ENCODE measurements around the gene ARAP1. TPM values are rescaled to one million over a fixed set of nuclear protein-coding genes. Genes with fewer than 3 reads are reported as not detected.

ARAP1 gene
- total RNA-seq, 3 donors from 2014 or later: 85.9 to 109 (median 97.0) TPM

- DNase-seq (ENCODE audit: low spot score in 2 of 2): no peak
- Histone ChIP-seq H3K4me1 (no peaks in the 10 kb centered on the region), H3K27ac (peak overlapping the region; percentile 40 to 60), H3K4me3 (no peak overlapping the region), H3K27me3 (no peaks in the 10 kb centered on the region), H3K36me3 (no peaks in the 10 kb centered on the region), H3K9me3 (no peaks in the 10 kb centered on the region)
- intact Hi-C loops (cut with DNase I; ENCODE audit: low total_unique reads): loop anchor here (10.0 kb wide), 1 partner anchor 63 kb away; no protein-coding TSS in a partner anchor
- TF ChIP-seq CTCF (IDR thresholded peaks at IDR 0.05) (no peak), POLR2A (IDR thresholded peaks at IDR 0.05) (no peak), POLR2AphosphoS5 (IDR thresholded peaks at IDR 0.05) (no peak)
These were observed 35.3 kb upstream of the ARAP1 start for GRCh38 chr11:72787216-72788104.

- Histone ChIP-seq H3K9me3 (no peaks in the 10 kb centered on the region), H3K4me1 (no peaks in the 10 kb centered on the region), H3K27me3 (no peaks in the 10 kb centered on the region), H3K27ac (peak overlapping the region; percentile 40 to 75), H3K36me3 (no peaks in the 10 kb centered on the region), H3K4me3 (no peak overlapping the region)
- no peak for TF ChIP-seq CTCF (IDR thresholded peaks at IDR 0.05)
- no peak for TF ChIP-seq POLR2AphosphoS5 (IDR thresholded peaks at IDR 0.05)
- TF ChIP-seq POLR2A (IDR thresholded peaks at IDR 0.05): no peak
- peak; percentile 40 to 76 for DNase-seq (ENCODE audit: low spot score in 2 of 2)
- intact Hi-C loops (cut with DNase I; ENCODE audit: low total_unique reads): loop anchor here (10.0 kb wide), 1 partner anchor 62 kb away; no protein-coding TSS in a partner anchor
These were observed 34.4 kb upstream of the ARAP1 start for GRCh38 chr11:72786305-72787215.

- H3K36me3 ChIP-seq: no peaks in the 10 kb centered on the region
- no peak for DNase-seq (ENCODE audit: low spot score in 2 of 2)
- TF ChIP-seq POLR2AphosphoS5 (IDR thresholded peaks at IDR 0.05) (no peak), CTCF (IDR thresholded peaks at IDR 0.05) (no peak), POLR2A (IDR thresholded peaks at IDR 0.05) (no peak)
- no peaks in the 10 kb centered on the region for H3K27me3 ChIP-seq
- peak overlapping the region; percentile 28 to 42 for H3K27ac ChIP-seq
- no peaks in the 10 kb centered on the region for H3K9me3 ChIP-seq
- intact Hi-C loops (cut with DNase I; ENCODE audit: low total_unique reads): loop anchor here (10.0 kb wide), 1 partner anchor 60 kb away; no protein-coding TSS in a partner anchor
- peaks cover 3 to 6% of the 10 kb centered on the region in 2 donors for H3K4me1 ChIP-seq
- H3K4me3 ChIP-seq: no peak overlapping the region
These were observed 32.5 kb upstream of the ARAP1 start for GRCh38 chr11:72784662-72785061.

- no peak for TF ChIP-seq CTCF (IDR thresholded peaks at IDR 0.05)
- no peak for TF ChIP-seq POLR2AphosphoS5 (IDR thresholded peaks at IDR 0.05)
- no peak for TF ChIP-seq POLR2A (IDR thresholded peaks at IDR 0.05)
- peaks cover 3 to 6% of the 10 kb centered on the region in 2 donors for H3K4me1 ChIP-seq
- no peaks in the 10 kb centered on the region for H3K36me3 ChIP-seq
- intact Hi-C loops (cut with DNase I; ENCODE audit: low total_unique reads): loop anchor here (10.0 kb wide), 1 partner anchor 59 kb away; no protein-coding TSS in a partner anchor
- no peak for DNase-seq (ENCODE audit: low spot score in 2 of 2)
- H3K9me3 ChIP-seq: no peaks in the 10 kb centered on the region
- no peak overlapping the region for H3K4me3 ChIP-seq
- no peaks in the 10 kb centered on the region for H3K27me3 ChIP-seq
- H3K27ac ChIP-seq: no peak overlapping the region
These were observed 31.1 kb upstream of the ARAP1 start for GRCh38 chr11:72783144-72783905.
